HG03460 (cell line): ENCODE data around the gene RNFT1.
"Not testable (repeated sequence)": the region's sequence is repeated elsewhere in the genome, so short reads cannot be mapped to it uniquely, and the experiment has no call there.

Experiments used
- ATAC-seq: cut with Tn5 transposase; IDR thresholded peaks from one replicate; pipeline ENCODE4 v1.9.1; 2021; ENCODE audit not compliant: unreplicated experiment

Gene RNFT1

GRCh38 chr17:59930768-59931167 is 33.8 kb downstream of the RNFT1 start:
- ATAC-seq = not testable (repeated sequence)

- not testable (repeated sequence) for ATAC-seq
Measured at GRCh38 chr17:59930121-59930520, 34.4 kb downstream of the RNFT1 start.

- ATAC-seq = not testable (repeated sequence)
Measured at GRCh38 chr17:59920637-59921036, 43.9 kb downstream of the RNFT1 start.

- no peak for ATAC-seq
Measured at GRCh38 chr17:59916446-59916845, 48.1 kb downstream of the RNFT1 start.

- no peak for ATAC-seq
Measured at GRCh38 chr17:59914274-59914854, 50.2 kb downstream of the RNFT1 start.

GRCh38 chr17:59907467-59907866 is 57.1 kb downstream of the RNFT1 start:
- no peak for ATAC-seq

- no peak for ATAC-seq
Measured at GRCh38 chr17:59903455-59903854, 61.1 kb downstream of the RNFT1 start.
